ENCODE data around the gene ZNF205. TPM values are rescaled to one million over a fixed set of nuclear protein-coding genes. Genes with fewer than 3 reads are reported as not detected.
"Not testable (repeated sequence)": the region's sequence is repeated elsewhere in the genome, so short reads cannot be mapped to it uniquely, and the experiment has no call there.

The ZNF205 gene
- polyA plus RNA-seq, 1 donor: 12.8 TPM

DNA sequence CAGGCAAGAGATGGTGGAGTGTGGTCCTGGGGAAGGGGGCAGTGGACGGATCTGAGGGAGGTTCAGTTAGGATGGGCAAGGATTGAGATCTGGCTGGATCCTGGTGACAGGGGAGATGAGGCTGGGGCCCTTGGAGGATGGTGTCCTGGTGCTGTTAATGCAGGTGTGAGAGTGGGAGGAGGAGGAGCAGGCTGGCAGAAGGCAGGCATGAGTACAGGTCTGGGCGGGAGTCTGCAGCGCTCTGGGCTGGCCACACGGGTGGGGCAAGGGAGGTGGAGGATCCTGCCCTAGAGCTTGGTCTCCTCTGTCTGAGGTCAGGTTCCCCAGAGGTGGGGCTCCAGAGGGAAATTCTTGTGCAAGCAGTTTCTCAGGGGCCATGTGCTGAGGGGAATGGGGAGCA lies 40.2 kb upstream of the ZNF205 start:
- DNase-seq; H3K4me3 ChIP-seq (ENCODE audit: low read length); H3K9me3 ChIP-seq (ENCODE audit: control insufficient read depth, low read depth, low read length); H3K27me3 ChIP-seq (ENCODE audit: control insufficient read depth, insufficient read depth, low read length); H3K27ac ChIP-seq (ENCODE audit: low read length); H3K4me1 ChIP-seq (ENCODE audit: control insufficient read depth, insufficient read depth, low read length); H3K36me3 ChIP-seq (ENCODE audit: control insufficient read depth, insufficient read depth, low read length): not testable (repeated sequence)
- WGBS (ENCODE audit: insufficient coverage, low lambda C conversion rate): no CpG with 5 or more reads among the region's 4 CpGs

DNA sequence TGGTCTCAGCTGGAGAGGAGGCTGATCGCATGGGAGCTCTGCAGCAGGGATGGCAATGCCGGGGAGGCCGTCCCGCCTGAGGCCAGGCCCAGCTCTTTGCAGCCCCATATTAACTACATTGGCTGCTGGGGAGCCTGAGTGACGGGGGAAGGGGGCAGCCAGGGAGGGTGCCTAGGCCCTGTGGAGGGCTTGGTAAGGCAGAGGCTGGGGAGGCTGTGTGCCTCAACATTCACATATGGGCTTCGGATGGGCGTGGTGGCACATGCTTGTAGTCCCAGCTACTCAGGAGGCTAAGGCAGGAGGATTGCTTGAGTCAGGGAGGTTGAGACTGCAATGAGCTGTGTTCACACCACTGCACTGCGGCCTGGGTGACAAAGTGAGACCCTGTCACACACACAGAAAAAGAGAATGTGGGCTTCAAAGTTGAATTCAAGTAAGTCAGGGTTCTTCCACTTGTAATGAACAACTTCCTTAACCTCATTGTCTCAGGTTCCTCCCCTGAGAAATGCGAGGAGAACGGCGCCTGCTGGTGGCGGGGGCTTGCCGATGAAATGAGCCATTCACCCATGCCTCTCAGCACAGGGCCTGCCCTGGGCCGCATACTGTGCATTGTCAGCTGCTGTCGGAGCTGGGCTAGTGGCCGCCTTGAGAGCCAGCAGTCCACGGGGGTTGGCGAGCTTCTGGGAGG lies 39.7 kb upstream of the ZNF205 start:
- H3K27me3 ChIP-seq (ENCODE audit: control insufficient read depth, insufficient read depth, low read length); H3K36me3 ChIP-seq (ENCODE audit: control insufficient read depth, insufficient read depth, low read length); H3K9me3 ChIP-seq (ENCODE audit: control insufficient read depth, low read depth, low read length); DNase-seq; H3K4me1 ChIP-seq (ENCODE audit: control insufficient read depth, insufficient read depth, low read length); H3K27ac ChIP-seq (ENCODE audit: low read length); H3K4me3 ChIP-seq (ENCODE audit: low read length): not testable (repeated sequence)
- no CpG with 5 or more reads among the region's 18 CpGs for WGBS (ENCODE audit: insufficient coverage, low lambda C conversion rate)

DNA sequence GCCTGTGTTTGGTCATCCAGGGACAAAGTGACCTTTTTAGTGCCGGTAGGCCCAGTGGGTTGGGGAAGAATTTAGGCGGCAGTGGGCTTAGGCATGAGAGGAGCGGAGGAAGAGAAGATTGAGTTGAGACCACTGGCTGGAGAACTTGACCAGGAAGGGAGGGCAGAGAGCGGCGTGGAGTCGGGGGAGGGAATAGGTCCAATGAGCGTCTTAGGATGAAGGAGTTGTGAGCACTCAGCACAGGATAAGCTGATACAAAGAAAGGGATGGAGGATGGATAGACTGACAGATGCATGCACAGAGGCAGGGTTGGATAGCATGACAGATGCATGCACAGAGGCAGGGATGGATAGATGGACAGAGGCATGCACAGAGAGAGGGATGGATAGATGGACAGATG lies 38.9 kb upstream of the ZNF205 start:
- H3K4me1 ChIP-seq (ENCODE audit: control insufficient read depth, insufficient read depth, low read length): no peaks in the 10 kb centered on the region
- H3K27me3 ChIP-seq (ENCODE audit: control insufficient read depth, insufficient read depth, low read length): no peaks in the 10 kb centered on the region
- 90% methylated on average over 2 of the region's 7 CpGs for WGBS (ENCODE audit: insufficient coverage, low lambda C conversion rate)
- DNase-seq: no peak
- H3K9me3 ChIP-seq (ENCODE audit: control insufficient read depth, low read depth, low read length): no peaks in the 10 kb centered on the region
- peaks cover 2% of the 10 kb centered on the region for H3K36me3 ChIP-seq (ENCODE audit: control insufficient read depth, insufficient read depth, low read length)
- H3K27ac ChIP-seq (ENCODE audit: low read length): no peak overlapping the region
- no peak overlapping the region for H3K4me3 ChIP-seq (ENCODE audit: low read length)

- Histone ChIP-seq H3K9me3 (ENCODE audit: control insufficient read depth, low read depth, low read length) (no peaks in the 10 kb centered on the region), H3K27me3 (ENCODE audit: control insufficient read depth, insufficient read depth, low read length) (no peaks in the 10 kb centered on the region), H3K27ac (ENCODE audit: low read length) (no peak overlapping the region), H3K36me3 (ENCODE audit: control insufficient read depth, insufficient read depth, low read length) (no peaks in the 10 kb centered on the region), H3K4me1 (ENCODE audit: control insufficient read depth, insufficient read depth, low read length) (no peaks in the 10 kb centered on the region), H3K4me3 (ENCODE audit: low read length) (no peak overlapping the region)
- no CpG with 5 or more reads among the region's 9 CpGs for WGBS (ENCODE audit: insufficient coverage, low lambda C conversion rate)
- no peak for DNase-seq
Observed at GRCh38 chr16:3074860-3075522, 37.4 kb upstream of the ZNF205 start.

- no CpG with 5 or more reads among the region's 10 CpGs for WGBS (ENCODE audit: insufficient coverage, low lambda C conversion rate)
- Histone ChIP-seq H3K27me3 (ENCODE audit: control insufficient read depth, insufficient read depth, low read length) (no peaks in the 10 kb centered on the region), H3K9me3 (ENCODE audit: control insufficient read depth, low read depth, low read length) (no peaks in the 10 kb centered on the region), H3K36me3 (ENCODE audit: control insufficient read depth, insufficient read depth, low read length) (no peaks in the 10 kb centered on the region), H3K4me1 (ENCODE audit: control insufficient read depth, insufficient read depth, low read length) (no peaks in the 10 kb centered on the region), H3K27ac (ENCODE audit: low read length) (no peak overlapping the region), H3K4me3 (ENCODE audit: low read length) (no peak overlapping the region)
- no peak for DNase-seq
Observed at GRCh38 chr16:3075523-3075915, 36.9 kb upstream of the ZNF205 start.

DNA sequence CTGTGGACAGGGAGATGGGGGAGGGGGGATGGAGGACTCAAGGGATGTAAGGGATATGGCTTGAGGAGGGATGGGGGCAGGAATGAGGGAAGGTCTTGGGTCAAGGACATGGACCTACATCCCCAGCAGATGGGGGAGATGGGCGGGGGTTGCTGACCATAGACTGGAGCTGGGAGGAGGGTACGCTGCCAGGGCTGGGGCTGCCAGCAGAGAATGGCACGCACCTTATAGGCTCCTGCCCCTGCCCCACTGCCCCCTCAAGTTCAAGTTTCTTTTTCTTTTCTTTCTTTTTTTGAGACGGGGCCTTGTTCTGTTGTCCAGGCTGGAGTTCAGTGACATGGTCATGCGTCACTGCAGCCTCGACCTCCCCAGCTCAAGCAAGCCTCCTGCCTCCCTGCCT lies 36.4 kb upstream of the ZNF205 start:
- not testable (repeated sequence) for H3K27ac ChIP-seq (ENCODE audit: low read length); H3K4me1 ChIP-seq (ENCODE audit: control insufficient read depth, insufficient read depth, low read length); H3K27me3 ChIP-seq (ENCODE audit: control insufficient read depth, insufficient read depth, low read length); H3K9me3 ChIP-seq (ENCODE audit: control insufficient read depth, low read depth, low read length); H3K4me3 ChIP-seq (ENCODE audit: low read length); H3K36me3 ChIP-seq (ENCODE audit: control insufficient read depth, insufficient read depth, low read length); DNase-seq
- 100% methylated on average over 1 of the region's 6 CpGs for WGBS (ENCODE audit: insufficient coverage, low lambda C conversion rate)

DNA sequence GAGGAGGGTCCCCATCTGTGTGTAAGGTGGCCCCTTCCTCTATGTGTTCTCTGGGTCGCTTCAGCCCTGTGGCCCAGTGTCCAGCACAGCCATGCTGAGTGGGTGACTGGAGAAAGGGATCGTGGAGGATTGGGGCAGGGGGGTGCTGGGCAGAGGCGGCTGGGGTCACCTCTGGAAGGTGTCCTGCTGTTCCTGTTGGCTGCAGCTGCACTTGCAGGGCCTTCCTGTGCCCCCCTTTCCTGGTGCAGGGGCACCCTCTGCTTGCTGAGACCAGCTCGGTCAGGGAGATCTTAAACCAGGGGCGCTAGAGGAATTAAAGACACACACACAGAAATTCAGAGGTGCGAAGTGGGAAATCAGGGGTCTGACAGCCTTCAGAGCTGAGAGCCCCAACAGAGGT lies 35.8 kb upstream of the ZNF205 start:
- H3K36me3 ChIP-seq (ENCODE audit: control insufficient read depth, insufficient read depth, low read length): no peaks in the 10 kb centered on the region
- no CpG with 5 or more reads among the region's 6 CpGs for WGBS (ENCODE audit: insufficient coverage, low lambda C conversion rate)
- no peak for DNase-seq
- no peaks in the 10 kb centered on the region for H3K9me3 ChIP-seq (ENCODE audit: control insufficient read depth, low read depth, low read length)
- no peak overlapping the region for H3K4me3 ChIP-seq (ENCODE audit: low read length)
- H3K27me3 ChIP-seq (ENCODE audit: control insufficient read depth, insufficient read depth, low read length): no peaks in the 10 kb centered on the region
- H3K4me1 ChIP-seq (ENCODE audit: control insufficient read depth, insufficient read depth, low read length): no peaks in the 10 kb centered on the region
- H3K27ac ChIP-seq (ENCODE audit: low read length): no peak overlapping the region

DNA sequence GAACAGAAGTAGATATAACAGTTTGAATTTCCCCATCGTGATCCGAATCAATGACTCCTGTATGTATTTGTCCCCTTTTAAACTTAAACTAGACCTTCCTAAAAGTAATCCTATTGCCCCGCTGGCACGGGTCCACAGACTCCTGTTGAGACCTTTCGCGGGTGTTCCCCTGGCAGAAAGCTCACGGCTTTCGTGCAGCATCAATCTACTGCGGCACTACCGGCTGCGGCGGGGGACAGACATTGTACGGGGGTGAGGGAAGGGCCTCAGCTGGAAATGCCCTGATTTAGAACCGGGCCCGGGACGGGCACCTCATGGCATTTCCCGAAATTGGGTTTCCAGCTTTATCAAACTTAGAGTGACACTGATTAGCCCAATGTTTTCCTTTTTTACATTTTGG lies 32.4 kb upstream of the ZNF205 start:
- no peak overlapping the region for H3K4me3 ChIP-seq (ENCODE audit: low read length)
- peaks cover 2% of the 10 kb centered on the region for H3K9me3 ChIP-seq (ENCODE audit: control insufficient read depth, low read depth, low read length)
- no peaks in the 10 kb centered on the region for H3K27me3 ChIP-seq (ENCODE audit: control insufficient read depth, insufficient read depth, low read length)
- DNase-seq: no peak
- H3K36me3 ChIP-seq (ENCODE audit: control insufficient read depth, insufficient read depth, low read length): no peaks in the 10 kb centered on the region
- no peak overlapping the region for H3K27ac ChIP-seq (ENCODE audit: low read length)
- no CpG with 5 or more reads among the region's 17 CpGs for WGBS (ENCODE audit: insufficient coverage, low lambda C conversion rate)
- H3K4me1 ChIP-seq (ENCODE audit: control insufficient read depth, insufficient read depth, low read length): peaks cover 11% of the 10 kb centered on the region

GRCh38 chr16:3081957-3082356 lies 30.4 kb upstream of the ZNF205 start:
- not testable (repeated sequence) for H3K27ac ChIP-seq (ENCODE audit: low read length); H3K36me3 ChIP-seq (ENCODE audit: control insufficient read depth, insufficient read depth, low read length); DNase-seq; H3K4me3 ChIP-seq (ENCODE audit: low read length); H3K27me3 ChIP-seq (ENCODE audit: control insufficient read depth, insufficient read depth, low read length); H3K9me3 ChIP-seq (ENCODE audit: control insufficient read depth, low read depth, low read length)
- H3K4me1 ChIP-seq (ENCODE audit: control insufficient read depth, insufficient read depth, low read length): peaks cover 30% of the 10 kb centered on the region
- WGBS (ENCODE audit: insufficient coverage, low lambda C conversion rate): no CpG with 5 or more reads among the region's 13 CpGs

DNA sequence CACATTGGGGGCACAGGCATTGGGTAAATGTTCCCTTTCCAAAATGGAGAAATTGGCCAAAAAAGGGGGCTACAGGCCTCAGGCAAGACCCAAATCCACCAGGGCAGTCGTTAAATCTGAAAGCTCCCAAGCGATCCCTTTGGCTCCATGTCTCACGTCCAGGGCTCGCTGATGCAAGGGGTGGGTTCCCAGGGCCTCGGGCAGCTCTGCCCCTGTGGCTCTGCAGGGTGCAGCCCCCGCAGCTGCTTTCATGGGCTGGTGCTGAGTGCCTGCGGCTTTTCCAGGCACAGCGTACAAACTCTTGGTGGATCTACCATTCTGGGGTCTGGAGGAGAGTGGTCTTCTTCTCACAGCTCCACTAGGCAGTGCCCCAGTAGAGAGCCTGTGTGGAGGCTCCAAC lies 29.0 kb upstream of the ZNF205 start:
- H3K27ac ChIP-seq (ENCODE audit: low read length): peak overlapping the region; percentile 61
- H3K27me3 ChIP-seq (ENCODE audit: control insufficient read depth, insufficient read depth, low read length); H3K36me3 ChIP-seq (ENCODE audit: control insufficient read depth, insufficient read depth, low read length); DNase-seq; H3K9me3 ChIP-seq (ENCODE audit: control insufficient read depth, low read depth, low read length); H3K4me3 ChIP-seq (ENCODE audit: low read length): not testable (repeated sequence)
- peaks cover 42% of the 10 kb centered on the region for H3K4me1 ChIP-seq (ENCODE audit: control insufficient read depth, insufficient read depth, low read length)
- no CpG with 5 or more reads among the region's 8 CpGs for WGBS (ENCODE audit: insufficient coverage, low lambda C conversion rate)

GRCh38 chr16:3084491-3084890 lies 27.9 kb upstream of the ZNF205 start:
- peaks cover 6% of the 10 kb centered on the region for H3K9me3 ChIP-seq (ENCODE audit: control insufficient read depth, low read depth, low read length)
- no peaks in the 10 kb centered on the region for H3K36me3 ChIP-seq (ENCODE audit: control insufficient read depth, insufficient read depth, low read length)
- H3K27ac ChIP-seq (ENCODE audit: low read length): peak overlapping the region; percentile 90
- H3K4me1 ChIP-seq (ENCODE audit: control insufficient read depth, insufficient read depth, low read length): peaks cover 42% of the 10 kb centered on the region
- WGBS (ENCODE audit: insufficient coverage, low lambda C conversion rate): no CpG with 5 or more reads among the region's 1 CpG
- H3K27me3 ChIP-seq (ENCODE audit: control insufficient read depth, insufficient read depth, low read length): no peaks in the 10 kb centered on the region
- DNase-seq: peak in 1 of 2 donors; percentile 75
- no peak overlapping the region for H3K4me3 ChIP-seq (ENCODE audit: low read length)
